LNCaP clone FGC (cell line): ENCODE data around the gene P2RY13.

Experiments used
- DNase-seq: peaks from one replicate; pipeline ENCODE4 v3.0.0-alpha.2; 2011; ENCODE audit warnings: low read depth
- H3K4me3 ChIP-seq: 2 replicates; pipeline ENCODE4 v1.5.1; 2011; ENCODE audit warnings: mild to moderate bottlenecking, low read depth, low read length, control low read depth
- TF ChIP-seq, protein P1 (sequence below): IDR thresholded peaks from 2 replicates; pipeline ENCODE4 v1.5.1; 2012; ENCODE audit warnings: mild to moderate bottlenecking; ENCODE audit not compliant: control insufficient read depth, insufficient read depth; ENCODE audit errors: extremely low read depth

Gene P2RY13

DNA sequence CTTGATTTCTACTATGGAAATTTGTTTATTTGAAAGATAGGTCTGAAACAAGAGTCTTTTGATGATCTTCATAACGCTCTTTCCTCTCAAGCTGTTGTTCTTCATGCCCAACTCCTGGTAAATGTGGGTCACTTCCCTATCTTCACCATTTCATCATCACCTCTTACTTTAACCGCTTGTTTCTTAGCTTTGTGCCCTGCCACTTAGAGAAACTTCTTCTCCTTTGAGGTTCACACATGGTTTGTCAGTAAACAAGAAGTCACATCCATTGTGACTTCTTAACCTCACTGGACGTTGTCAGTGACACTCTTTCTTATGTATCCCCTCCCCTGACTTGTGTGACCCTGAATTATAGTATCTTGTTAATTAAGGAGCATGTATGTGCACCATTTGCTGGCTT lies 16.9 kb upstream of the P2RY13 start:
- DNase-seq = no peak
- no peak overlapping the region for H3K4me3 ChIP-seq
- TF ChIP-seq, protein P1, sequence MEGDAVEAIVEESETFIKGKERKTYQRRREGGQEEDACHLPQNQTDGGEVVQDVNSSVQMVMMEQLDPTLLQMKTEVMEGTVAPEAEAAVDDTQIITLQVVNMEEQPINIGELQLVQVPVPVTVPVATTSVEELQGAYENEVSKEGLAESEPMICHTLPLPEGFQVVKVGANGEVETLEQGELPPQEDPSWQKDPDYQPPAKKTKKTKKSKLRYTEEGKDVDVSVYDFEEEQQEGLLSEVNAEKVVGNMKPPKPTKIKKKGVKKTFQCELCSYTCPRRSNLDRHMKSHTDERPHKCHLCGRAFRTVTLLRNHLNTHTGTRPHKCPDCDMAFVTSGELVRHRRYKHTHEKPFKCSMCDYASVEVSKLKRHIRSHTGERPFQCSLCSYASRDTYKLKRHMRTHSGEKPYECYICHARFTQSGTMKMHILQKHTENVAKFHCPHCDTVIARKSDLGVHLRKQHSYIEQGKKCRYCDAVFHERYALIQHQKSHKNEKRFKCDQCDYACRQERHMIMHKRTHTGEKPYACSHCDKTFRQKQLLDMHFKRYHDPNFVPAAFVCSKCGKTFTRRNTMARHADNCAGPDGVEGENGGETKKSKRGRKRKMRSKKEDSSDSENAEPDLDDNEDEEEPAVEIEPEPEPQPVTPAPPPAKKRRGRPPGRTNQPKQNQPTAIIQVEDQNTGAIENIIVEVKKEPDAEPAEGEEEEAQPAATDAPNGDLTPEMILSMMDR = no peak

DNA sequence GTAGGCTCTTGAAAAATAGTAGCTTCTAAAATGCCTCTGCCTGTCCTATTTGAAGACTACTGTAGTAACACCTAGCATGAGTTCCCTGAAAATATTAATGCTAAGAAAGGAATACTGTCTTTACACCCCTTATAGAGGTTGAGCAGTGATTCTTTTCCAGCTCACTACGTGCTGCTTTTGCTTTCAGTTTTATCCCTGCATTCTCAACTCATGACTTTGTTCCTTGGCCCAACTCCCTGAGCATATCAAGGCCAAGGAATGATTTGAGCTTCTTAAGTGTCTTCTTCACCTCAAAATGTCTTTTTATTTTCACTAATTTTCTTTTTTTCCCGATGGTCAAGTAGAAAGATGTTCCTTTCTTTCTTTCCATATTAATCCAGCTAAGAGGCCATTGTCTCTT lies 16.5 kb upstream of the P2RY13 start:
- no peak for DNase-seq
- H3K4me3 ChIP-seq = no peak overlapping the region
- TF ChIP-seq, protein P1 = no peak

DNA sequence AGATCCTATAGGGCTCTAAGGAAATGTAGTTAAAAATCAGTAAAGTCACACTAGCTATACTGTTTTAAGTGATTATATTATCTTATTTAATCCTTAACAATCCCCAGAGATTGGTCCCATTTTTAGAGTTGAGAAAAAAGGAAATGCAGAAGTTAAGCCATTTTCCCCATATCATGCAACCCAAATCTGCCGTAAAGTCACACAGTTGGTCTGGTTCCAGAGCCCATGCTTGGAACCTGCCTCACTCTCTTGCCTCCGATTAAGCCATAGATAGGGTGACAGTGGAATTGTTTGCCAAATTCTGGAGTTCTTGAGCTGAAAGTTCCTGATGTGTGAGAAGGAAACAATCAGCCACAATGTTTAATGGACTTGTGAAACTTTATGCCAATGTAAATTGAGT lies 2.3 kb upstream of the P2RY13 start:
- DNase-seq = peak; percentile 41
- TF ChIP-seq, protein P1 = no peak
- no peak overlapping the region for H3K4me3 ChIP-seq

DNA sequence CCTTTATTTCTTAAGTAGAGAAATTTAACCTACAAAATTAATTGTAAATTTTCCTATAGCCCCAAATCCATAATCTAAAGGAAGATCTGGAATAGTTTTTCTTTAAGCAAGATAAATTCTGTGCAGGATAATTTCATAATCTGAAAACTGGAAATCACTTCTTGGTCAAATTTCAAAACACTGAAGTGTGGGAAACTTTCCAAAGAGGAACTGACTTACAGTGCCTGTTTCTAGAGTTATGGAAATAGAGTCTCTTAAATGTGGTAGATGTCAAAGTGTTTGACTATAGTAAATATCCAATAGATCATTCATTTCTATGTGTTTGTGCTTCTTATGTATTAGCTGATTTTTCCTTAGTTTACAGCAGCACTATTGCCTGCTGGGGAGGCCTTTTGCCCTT lies 1.6 kb upstream of the P2RY13 start:
- no peak overlapping the region for H3K4me3 ChIP-seq
- no peak for DNase-seq
- TF ChIP-seq, protein P1 = no peak

DNA sequence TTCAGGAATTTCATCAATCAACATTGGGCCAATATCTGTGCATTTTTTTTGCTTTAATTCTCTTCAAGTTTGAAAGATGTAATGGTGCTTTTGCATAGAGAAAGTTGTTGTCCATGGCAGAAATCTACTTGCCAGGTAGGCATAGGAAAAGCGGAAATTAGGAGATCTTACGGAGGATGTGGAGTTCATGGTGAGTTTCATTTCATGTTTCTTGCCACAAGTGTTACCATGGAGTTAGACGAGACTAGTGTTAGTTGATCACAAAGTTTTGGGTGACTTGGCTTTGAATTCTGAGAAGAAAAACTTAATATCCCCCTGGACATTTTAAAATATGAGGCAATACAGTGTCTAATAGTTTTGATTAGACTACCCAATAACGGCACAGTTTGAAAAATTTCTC lies 1.0 kb upstream of the P2RY13 start:
- no peak overlapping the region for H3K4me3 ChIP-seq
- TF ChIP-seq, protein P1 = no peak
- DNase-seq = no peak

DNA sequence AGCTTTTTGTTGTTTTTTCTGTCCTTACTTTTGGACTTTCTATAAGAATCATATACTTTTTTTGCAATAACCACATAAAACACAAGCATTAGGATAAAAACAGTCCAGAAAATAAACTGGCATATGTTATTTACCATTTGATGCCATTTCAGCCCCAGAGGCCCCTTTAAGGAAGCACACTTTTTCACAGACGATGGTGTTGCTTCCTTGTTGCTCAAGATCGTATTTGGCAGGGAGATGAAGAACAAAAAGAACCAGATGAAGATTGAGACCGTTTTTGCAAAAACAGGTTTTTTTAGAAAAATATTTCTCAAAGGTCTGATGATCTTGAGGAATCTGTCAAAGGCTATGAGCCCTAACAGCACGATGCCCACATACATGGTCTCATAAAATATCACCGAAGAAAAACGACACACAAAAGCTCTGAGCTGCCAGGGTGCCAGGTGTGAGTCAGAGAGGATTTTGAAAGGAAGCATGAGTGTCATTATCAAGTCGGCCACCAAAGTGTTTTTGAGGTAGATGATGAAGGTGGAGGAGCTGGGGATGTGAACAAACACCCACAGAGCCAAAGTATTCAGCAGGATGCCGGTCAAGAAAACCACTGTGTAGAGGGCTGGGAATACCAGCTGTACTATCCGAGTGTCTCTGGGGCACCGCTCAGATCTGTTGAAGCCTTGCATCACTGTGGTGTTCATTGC lies 902 bp downstream of the P2RY13 start:
- no peak overlapping the region for H3K4me3 ChIP-seq
- TF ChIP-seq, protein P1 = no peak
- DNase-seq = no peak
